Suppressor macrophage treated with lipopolysaccharide for 1 hour (primary cell): ENCODE measurements around the gene HIF1AN.

Experiments used
- DNase-seq, 3 donors: peaks; one replicate each; pipeline ENCODE4 v3.0.0-alpha.2; 2020 to 2022

Gene HIF1AN

DNA sequence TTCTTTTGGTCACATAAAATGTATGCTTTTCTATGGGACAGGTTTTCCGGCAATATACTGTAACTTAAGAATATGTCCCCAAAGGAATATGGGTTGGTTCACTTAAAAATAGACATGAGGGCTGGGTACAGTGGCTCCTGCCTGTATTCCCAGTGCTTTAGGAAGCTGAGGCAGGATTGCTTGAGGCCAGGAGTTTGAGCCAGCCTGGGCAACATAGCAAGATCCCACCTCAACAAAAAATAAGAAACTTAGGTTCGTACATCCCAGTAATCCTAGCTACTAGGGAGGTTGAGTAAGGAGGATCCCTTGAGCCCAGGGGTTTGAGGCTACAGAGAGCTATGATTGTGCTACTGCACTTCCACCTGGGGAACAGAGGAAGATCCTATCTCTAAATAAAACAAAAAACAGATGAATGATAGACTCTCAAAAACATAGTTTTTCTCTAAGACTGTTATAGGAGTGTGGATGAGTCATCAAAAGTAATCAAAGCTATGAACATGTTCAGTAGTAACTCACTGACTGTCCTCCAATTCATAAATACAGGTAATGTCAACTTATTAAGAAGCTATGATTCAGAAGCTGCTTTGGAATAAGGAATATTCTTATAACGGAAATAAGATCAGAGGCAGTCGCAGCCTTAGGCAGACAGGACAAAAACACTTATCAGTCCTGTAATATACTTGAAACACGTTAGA lies 13.5 kb upstream of the HIF1AN start:
- no peak for DNase-seq

DNA sequence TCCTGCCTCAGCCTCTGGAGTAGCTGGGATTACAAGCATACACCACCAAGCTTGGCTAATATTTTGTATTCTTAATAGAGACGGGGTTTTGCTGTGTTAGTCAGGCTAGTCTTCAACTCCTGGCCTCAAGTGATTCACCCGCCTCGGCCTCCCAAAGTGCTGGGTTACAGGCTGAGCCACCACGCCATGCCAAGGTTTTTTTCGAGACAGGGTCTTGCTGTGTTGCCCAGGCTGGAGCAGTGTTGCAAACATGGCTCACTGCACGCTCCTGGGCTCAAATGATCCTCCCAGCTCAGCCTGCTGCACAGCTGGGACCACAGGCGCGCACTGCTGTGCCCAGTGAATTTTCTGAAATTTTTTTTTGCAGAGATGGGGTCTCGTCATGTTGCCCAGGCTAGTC lies 12.8 kb upstream of the HIF1AN start:
- DNase-seq, result no peak

DNA sequence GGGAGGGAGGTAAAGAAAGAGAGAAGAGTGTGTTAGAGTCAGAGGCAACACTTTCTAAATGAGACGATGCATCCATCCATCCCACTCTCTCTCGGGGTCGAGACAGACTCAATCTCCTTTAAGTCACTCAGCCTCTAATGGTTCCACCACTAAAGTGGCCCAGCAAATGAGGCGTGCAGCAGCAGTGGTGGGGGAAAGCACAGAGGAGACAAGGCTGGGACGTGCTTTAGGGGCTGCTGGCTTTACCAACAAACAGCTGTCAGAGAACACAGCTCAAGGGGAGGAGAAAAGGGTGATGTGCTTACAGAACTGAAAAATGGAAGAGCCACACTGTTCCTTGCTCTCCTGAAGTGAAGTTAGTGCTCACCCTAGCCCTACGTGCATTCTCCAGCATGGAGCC lies 11.5 kb upstream of the HIF1AN start:
- DNase-seq, result no peak

DNA sequence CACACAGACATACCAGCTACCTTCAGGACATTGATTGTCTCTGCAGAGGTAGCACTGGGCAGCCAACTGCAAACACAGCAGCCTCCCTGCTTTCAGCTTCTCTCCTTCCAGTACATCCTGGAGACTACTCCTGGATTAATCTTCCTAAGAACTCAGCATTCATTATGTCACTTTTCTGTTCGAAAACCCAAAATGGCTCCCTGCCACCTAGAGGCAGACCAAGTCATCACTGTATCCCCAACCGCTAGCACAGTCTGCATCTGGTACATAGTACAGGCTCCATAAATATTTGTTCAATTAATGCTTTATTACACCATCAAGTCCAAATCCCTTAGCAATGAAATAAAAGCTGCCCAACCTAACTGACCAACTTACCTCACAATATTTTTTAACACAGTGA lies 11.1 kb upstream of the HIF1AN start:
- DNase-seq, result no peak

DNA sequence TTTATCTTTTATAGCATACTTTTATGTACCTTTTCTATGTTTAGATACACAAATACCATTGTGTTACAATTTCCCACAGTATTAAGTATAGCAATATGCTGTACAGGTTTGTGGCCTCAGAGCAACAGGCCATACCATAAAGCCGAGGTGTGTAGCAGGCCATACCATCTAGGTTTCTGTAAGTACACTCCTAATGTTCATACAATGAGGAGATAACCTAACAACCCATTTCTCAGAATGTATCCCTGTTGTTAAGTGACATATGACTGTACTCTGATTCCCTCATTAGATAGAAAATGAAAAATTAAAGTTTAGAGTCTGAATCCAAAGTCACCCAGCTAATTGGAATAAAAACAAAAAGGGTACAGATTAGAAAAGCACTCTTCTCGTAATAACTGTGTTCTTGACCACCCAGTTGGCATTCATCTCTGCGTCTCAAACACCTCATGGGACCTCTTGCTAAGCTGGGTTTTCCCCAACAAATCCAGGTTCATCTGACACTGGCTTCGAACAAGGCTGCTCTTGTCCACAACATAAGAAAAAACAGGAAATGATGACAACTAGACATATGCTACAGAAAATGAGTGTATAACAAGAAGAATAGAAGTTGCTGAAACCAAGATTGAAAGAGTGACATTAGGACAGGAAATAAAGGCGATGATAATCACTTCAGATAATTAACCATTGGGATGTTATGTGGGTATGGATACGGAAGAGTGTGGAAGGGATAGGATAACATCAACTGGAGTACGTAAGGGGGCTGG lies 7.4 kb upstream of the HIF1AN start:
- peak; percentile 18 to 46 (median 35) for DNase-seq

DNA sequence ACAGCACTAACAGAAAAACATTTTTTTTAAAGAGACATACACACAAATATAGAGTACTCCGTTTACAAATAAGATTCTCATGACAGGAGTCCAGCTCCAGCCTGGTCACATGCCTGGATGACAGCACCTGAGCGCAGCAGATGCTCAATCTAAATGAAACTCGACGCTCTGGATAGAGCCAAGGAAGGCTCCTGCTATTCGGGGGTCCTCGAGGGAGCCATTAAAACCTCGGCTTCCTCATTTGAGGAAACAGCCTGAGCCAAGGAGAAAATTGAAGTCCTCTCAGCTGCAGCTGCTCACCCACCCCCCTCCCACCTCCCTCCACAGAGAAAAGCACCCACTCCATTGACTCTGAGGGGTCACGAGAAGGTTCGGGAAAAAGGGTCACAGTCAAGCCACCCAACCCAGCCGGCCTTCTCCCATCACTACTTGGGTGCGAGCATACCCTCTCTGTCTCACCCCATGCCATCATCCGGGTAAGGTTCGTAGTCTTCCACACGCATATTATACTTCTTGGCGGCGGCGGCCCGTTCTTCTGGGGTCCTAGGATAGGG lies 6.7 kb upstream of the HIF1AN start:
- DNase-seq, result peak; percentile 24 to 43 (median 30)

DNA sequence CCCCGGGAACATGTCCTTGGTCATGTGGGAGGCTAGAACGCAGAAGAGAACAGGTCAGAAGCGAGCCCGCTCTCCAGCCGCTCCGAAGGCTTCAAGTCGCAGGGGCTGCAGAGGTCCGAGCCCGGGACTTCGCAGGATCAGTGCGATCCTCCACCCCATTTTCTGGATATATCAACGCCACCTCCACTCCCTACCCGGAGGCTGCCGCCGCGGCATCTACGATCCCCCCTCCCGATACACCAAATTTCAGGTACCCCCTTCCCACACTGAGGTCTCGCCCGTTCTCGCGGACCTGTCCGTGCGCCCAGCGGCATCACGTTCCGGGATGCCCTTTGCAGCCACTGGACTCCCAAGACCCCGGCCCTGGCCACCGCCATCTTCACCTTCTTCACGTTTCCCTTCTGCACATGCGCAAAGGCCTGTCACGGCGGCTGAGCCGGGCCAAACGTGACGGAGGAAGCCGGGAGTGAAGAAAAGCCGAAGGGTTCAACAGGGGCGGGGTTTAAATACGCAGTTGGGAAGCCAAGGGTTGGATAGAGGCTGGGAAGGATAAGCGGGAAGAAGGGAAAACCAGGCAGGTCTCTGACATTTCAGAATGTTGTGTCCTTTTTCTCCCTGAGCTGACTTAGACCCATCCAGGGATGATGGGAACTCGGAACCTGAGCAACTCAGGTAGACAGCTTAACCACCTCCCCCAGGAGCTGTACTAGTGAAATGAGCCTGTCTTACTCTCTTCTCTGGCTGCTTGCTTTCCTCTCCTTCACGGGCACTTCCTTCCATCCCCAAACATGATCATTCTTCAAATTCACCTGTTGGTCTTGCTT lies 6.1 kb upstream of the HIF1AN start, which contains the start of gene NDUFB8:
TSS of gene NDUFB8 (minus strand) at position 397 of the 824 bp plus-strand sequence. CDS start at position 377, 20 bp downstream.
- peak; percentile 90 to 94 (median 93) for DNase-seq

DNA sequence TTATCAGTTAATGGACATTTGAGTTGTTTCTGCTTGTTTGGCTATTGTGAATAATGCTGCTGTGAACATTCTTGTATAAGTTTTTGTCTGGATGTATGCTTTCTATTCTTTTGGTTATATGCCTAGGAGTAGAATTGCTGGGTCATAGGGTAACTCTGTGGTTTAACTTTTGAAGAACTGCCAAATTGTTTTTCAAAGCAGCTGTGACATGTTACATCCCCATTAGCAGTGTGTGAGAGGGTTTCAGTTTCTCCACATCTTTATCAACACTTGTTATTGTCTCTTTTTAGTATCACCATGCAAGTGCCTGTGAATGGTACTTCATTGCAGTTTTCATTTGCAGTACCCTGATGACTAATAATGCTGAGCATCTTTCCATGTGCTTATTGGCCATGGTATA lies 4.0 kb upstream of the HIF1AN start:
- no peak for DNase-seq

DNA sequence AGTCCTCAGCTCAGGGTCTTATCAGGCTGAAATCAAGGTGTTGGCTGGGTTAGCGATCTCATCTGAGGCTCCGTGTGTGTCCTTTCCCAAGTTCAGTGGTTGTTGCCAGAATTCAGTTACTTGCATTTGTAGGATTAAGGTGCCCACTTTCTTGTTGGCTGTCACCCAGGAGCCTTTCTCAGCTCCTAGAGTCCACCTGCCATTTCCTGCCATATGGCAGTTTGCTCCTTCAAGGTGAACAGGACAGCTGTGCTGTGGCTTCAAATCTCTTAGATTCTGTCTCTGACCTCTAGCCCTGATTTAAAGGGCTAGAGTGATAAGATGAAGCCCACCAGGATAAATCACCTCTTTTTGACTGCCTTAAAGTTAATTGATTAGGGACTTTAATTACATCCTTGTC lies 1.0 kb upstream of the HIF1AN start:
- DNase-seq, result no peak

DNA sequence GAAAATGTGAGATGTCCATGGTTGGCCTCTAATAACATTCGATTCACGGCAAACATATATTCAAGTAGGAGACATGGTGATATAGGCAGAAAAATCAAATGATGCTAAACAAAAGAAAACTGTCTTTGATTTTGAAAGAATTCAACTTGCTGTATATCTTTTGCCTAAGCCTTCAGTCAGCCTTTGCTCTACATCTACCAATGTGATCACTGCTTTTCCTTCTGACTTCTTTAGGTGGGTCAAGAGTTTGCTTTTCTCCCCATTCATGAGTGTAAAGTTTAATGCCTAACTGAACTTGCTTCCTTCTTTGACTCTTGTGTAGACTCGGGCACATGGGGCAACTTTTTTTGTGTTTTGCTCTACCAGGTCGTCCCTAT lies 417 bp upstream of the HIF1AN start:
- DNase-seq, result no peak

DNA sequence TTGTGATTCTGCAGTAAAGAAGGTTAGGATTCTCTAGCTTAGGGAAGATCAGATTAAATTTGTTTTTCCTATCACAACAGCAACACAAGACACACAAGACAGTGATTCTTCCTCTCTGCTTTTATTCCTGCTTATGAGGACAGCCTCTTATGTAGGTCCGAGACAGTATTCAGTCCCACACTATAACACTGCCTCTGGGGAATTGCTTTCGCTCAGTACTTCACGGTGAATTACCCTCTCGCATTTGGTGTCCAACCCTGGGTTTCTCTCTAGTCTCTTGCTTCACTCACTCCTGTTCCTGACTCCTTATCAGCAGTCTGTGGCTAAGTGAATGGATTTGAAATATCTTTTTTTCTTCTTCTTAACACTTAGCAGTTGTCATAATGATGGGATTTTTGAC lies 1.7 kb downstream of the HIF1AN start:
- DNase-seq, result no peak

DNA sequence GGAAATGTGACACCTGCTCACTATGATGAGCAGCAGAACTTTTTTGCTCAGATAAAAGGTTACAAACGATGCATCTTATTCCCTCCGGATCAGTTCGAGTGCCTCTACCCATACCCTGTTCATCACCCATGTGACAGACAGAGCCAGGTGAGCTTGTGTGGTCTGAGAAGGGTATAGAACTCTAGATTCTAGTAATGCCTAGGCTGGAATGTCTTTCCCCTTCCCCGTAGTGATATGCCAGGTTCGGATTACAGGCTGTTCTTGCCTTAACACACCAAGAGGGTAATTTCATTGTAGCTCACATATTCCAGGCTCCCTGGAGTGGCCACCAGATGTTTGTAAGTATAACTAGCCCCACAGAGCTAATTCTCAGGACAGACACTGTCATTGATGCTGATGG lies 9.2 kb downstream of the HIF1AN start:
- no peak for DNase-seq

DNA sequence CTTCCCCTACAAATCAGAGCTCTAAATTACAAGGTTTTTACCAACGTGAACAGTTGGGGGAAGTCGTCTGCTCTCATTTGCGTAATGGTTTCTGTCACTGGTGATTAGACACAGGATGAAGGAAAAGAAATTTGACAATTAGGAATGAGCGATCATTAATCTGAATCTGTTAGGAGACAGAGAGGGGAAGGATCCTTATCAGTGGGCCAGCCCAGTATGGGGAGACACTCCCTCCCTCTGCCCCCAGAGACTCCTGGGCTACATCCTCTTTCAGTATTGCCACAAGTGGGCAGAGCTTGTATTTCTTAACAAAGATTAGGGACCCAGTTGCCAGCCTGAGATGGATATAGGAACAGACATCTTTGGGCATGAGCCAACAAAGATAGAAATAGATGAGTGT lies 15.5 kb downstream of the HIF1AN start:
- peak; percentile 30 to 41 (median 32) for DNase-seq

DNA sequence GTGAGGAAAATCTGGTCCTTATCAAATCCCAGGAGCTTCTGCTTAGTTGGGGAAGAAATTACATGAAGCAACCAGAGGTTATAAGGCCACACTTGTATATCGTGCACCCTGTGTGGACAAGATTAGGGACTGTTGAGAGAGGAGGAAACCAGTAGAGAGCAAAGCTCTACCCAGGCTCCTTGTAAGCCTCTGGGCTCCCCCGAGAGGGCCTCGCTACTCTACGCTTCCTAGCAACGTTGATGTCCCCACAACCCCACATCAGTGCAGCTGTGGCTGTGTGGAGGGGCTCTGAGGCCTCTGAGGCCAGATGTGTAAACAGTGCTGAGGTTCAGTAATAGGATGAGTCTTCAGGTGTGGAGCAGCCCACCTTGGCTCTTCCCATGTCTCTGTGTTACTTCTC lies 16.0 kb downstream of the HIF1AN start:
- no peak for DNase-seq

DNA sequence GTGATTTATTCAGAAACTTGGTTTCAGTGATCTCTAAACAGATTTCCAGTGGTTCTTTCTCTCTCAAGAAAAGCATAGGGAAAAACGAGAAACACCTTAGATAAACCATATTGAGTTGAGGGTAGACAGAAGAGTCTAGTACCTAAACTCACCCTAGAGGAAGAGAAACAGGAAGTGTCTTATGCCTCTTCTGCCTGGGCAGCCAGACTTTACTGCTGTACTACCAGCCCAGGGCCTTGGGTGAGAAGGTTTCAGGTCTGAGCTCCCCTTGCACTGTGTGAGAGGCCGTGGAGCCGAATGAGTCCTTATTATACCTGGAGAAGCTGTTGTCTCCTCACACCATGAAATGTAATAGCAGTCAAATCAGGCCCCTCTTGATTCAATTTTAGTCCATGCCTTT lies 18.2 kb downstream of the HIF1AN start:
- no peak for DNase-seq

DNA sequence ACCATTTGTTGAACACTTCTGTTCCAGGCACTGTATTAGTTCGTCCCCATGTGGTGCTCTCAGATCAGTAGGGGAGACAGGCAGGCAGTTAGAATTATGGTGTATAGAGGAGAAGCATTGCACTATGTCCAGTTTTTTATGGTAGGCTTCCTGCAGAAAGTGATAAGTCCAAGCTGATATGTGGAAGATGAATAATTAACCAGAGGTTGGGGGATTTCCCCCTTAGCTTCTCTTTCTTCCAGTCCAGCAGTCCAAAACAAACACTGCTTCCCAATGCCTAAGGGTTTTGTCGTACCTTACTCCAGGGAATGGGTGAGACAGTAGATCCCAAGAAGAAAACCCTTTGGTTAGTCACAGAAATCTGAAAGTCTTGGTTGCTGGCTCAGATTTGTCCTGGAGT lies 19.2 kb downstream of the HIF1AN start:
- no peak for DNase-seq

DNA sequence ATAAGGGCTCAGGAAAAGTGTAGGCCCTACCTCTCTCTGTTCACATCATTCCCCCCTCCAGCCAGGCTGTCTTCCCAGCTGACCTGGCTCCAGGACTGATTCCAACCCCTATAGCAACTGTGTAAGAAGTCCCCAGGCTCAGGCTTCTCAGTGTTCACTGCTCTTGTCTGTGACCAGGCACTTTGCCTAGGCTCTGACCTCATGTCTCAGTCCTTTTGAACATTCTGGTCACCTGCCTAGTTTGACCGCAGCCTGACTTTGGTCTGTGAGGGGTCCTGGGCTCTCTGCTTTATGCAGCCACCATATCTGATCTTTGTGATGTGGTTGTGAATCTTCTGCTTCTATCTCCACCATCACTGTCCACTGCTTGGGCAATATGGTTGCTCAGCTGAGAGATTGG lies 24.5 kb downstream of the HIF1AN start:
- no peak for DNase-seq

DNA sequence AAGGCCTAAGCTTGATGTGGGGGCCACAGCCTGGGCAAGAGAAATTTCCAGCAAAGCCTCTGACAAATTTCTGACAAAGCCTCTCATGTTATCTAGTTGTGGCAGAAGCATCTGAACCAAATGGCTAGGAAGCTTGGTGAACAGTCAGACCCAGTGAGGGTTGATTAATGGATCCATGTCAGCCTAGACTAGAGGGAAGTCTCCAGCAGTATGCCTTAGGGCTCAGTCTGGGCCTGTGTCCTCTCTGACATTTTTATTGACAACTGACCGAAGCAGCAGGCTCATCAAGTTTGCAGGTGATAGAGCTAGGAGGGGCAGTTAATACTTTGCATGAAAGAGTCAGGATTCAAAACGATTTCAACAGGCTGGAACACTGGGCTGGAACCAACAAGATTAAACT lies 25.3 kb downstream of the HIF1AN start:
- DNase-seq, result no peak

DNA sequence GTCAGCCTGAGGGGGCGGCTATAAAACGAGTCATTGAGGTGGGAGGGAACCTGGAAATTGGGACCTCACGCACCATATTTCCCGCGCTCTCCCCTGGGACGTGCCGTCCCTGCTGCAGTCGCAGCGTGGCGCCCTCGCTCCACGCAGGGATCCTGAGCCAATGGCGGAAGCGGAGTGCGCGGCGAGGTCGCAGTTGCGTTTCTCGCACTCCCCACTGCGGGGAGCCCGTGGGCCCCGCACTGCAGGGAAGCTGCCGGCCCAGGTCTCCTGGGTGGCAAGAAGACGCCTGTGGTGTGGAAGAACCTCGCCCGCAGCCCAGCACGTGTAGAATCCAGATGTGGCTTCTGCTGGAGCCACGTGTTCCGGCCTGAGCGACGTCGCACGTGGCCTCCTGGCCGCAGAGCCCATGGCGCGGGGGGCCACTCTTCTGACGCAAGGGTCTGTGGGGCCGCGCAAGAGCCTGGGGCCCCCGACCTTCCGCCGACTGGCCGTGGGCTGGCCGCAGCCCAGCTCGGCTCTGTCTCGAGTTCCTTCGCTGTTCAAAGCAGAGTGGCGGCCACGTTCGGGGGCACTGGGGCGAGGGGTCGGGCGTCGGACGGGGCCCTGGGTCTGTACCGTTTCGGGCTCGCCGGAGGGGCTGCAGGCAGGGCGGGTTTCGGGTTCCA lies 26.4 kb downstream of the HIF1AN start:
- peak; percentile 89 to 93 (median 92) for DNase-seq

DNA sequence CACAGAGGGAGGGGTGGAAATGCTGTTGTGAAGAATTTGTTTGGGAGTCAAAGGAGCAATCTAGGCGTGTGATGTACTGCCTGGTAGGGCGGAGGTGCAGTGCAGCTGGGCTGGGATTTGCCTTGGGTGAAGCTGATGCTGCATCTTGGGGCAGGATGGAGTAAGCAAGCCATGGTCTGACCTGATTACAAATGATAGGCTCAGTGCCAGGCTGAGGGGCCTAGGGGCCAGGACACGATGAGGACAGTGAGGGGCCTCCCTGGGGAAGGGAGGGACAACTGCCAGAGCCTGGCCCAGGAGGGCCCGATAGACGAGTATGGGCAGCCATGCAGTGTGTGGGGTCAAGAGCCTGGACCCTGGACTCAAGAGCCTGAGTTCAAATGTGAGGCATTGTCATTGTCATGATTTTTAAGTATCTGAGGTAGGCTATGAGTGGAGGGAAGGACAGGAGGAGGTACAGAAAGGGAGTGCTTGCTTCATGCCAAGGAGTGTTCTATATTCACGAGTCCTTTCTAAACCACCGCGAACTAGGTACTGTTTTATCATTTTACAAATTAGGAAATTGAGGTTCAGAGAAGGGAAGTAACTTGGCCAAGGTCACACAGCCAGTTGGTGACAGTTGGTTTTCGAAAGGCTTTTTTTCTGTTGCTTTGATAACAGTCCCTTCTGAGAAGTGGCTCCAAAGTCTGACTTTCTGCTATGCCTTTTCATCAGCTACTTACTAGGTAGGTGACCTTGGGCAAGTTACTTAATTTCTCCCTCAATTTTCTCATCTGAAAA lies 29.7 kb downstream of the HIF1AN start:
- no peak for DNase-seq

DNA sequence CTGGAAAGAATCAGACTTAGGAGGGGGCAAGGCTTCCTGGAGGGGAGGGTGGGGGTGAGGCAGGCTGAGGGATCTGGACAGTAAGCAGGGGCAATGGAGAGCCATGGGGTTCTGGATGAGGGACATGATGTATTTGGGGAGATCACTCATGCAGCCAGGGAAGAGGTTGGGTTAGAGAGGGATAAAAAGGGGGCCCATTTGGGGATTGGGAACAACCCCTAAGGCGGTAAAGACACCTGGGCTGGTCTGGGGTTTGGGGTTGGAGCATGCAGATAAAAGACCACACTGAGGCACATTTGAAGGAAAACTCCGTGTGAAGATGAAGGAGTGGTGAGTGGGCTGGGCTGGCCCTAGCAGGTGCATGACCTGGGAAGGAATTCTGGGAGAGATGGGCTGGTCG lies 30.8 kb downstream of the HIF1AN start:
- DNase-seq, result no peak

DNA sequence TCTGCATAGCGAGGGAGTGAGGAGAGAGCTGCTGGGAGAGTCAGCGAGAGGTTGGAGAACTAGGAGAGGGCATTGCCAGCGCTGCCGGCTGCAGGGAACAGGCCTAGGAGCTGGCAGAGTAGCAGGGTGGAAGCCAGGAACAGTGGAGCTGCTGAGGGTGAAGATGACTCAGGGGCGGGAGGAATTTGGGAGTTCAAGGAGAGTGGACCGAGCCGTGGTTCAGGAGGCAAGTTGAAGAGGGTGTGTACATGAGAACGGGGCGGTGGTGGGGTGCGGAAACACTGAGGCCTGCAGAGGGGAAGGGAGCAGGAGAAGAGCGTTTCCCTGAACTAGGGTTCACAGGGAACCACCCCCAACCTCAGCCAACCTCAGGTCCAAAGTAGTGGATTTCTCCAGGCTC lies 31.5 kb downstream of the HIF1AN start:
- DNase-seq, result no peak
